HUES48 (cell line): Measurements from ENCODE around the gene AGFG2.

Experiments
- H3K27ac ChIP-seq: one replicate; pipeline ENCODE4 v1.7.0; 2013; ENCODE audit warnings: low read depth, low read length, inconsistent platforms
- H3K27me3 ChIP-seq: 2 replicates; pipeline ENCODE4 v1.6.1; 2013; ENCODE audit warnings: mild to moderate bottlenecking, low read length; ENCODE audit not compliant: control insufficient read depth, insufficient read depth
- H3K36me3 ChIP-seq: 2 replicates; pipeline ENCODE4 v1.6.1; 2013; ENCODE audit warnings: low read length; ENCODE audit not compliant: control insufficient read depth, insufficient read depth
- H3K4me1 ChIP-seq: 2 replicates; pipeline ENCODE4 v1.6.1; 2013; ENCODE audit warnings: mild to moderate bottlenecking, low read length; ENCODE audit not compliant: control insufficient read depth, insufficient read depth
- H3K4me3 ChIP-seq: 2 replicates; pipeline ENCODE4 v1.5.1; 2013; ENCODE audit warnings: mild to moderate bottlenecking, low read depth, low read length
- H3K9ac ChIP-seq: 2 replicates; pipeline ENCODE4 v1.6.1; 2013; ENCODE audit warnings: mild to moderate bottlenecking, low read depth, low read length, moderate library complexity
- H3K9me3 ChIP-seq: 2 replicates; pipeline ENCODE4 v1.6.1; 2013; ENCODE audit warnings: low read length; ENCODE audit not compliant: control insufficient read depth, insufficient read depth

The AGFG2 gene

GRCh38 chr7:100567031-100567730 is 28.2 kb downstream of the AGFG2 start:
- Histone ChIP-seq H3K27me3 (no peaks in the 10 kb centered on the region), H3K4me3 (no peak overlapping the region), H3K4me1 (peaks cover 22% of the 10 kb centered on the region), H3K36me3 (no peaks in the 10 kb centered on the region), H3K9ac (no peak overlapping the region), H3K27ac (no peak overlapping the region), H3K9me3 (no peaks in the 10 kb centered on the region)

GRCh38 chr7:100567751-100568175 is 28.8 kb downstream of the AGFG2 start:
- no peaks in the 10 kb centered on the region for H3K27me3 ChIP-seq
- H3K9me3 ChIP-seq, result no peaks in the 10 kb centered on the region
- H3K4me1 ChIP-seq, result peaks cover 27% of the 10 kb centered on the region
- no peak overlapping the region for H3K4me3 ChIP-seq
- H3K9ac ChIP-seq, result no peak overlapping the region
- no peak overlapping the region for H3K27ac ChIP-seq
- H3K36me3 ChIP-seq, result no peaks in the 10 kb centered on the region

- Histone ChIP-seq H3K9ac (no peak overlapping the region), H3K27ac (no peak overlapping the region), H3K27me3 (no peaks in the 10 kb centered on the region), H3K4me3 (no peak overlapping the region), H3K9me3 (no peaks in the 10 kb centered on the region), H3K4me1 (peaks cover 27% of the 10 kb centered on the region), H3K36me3 (no peaks in the 10 kb centered on the region)
Measured at GRCh38 chr7:100568176-100568895, 29.3 kb downstream of the AGFG2 start.

- no peaks in the 10 kb centered on the region for H3K9me3 ChIP-seq
- H3K27ac ChIP-seq, result peak overlapping the region; percentile 22
- H3K4me3 ChIP-seq, result peak overlapping the region; percentile 68
- no peaks in the 10 kb centered on the region for H3K36me3 ChIP-seq
- H3K9ac ChIP-seq, result no peak overlapping the region
- no peaks in the 10 kb centered on the region for H3K27me3 ChIP-seq
- peaks cover 25% of the 10 kb centered on the region for H3K4me1 ChIP-seq
Measured at GRCh38 chr7:100568896-100569844, 30.2 kb downstream of the AGFG2 start.

GRCh38 chr7:100570954-100571828 is 32.2 kb downstream of the AGFG2 start:
- Histone ChIP-seq H3K4me3 (no peak overlapping the region), H3K9me3 (no peaks in the 10 kb centered on the region), H3K4me1 (peaks cover 24% of the 10 kb centered on the region), H3K27me3 (no peaks in the 10 kb centered on the region), H3K36me3 (peaks cover 12% of the 10 kb centered on the region), H3K9ac (no peak overlapping the region), H3K27ac (peak overlapping the region; percentile 40)

- no peak overlapping the region for H3K4me3 ChIP-seq
- no peaks in the 10 kb centered on the region for H3K27me3 ChIP-seq
- H3K9ac ChIP-seq, result no peak overlapping the region
- peaks cover 18% of the 10 kb centered on the region for H3K36me3 ChIP-seq
- H3K4me1 ChIP-seq, result peaks cover 24% of the 10 kb centered on the region
- peak overlapping the region; percentile 31 for H3K27ac ChIP-seq
- H3K9me3 ChIP-seq, result no peaks in the 10 kb centered on the region
Measured at GRCh38 chr7:100571829-100572116, 32.8 kb downstream of the AGFG2 start.

- Histone ChIP-seq H3K27me3 (no peaks in the 10 kb centered on the region), H3K4me3 (no peak overlapping the region), H3K36me3 (peaks cover 23% of the 10 kb centered on the region), H3K27ac (peak overlapping the region; percentile 31), H3K9me3 (no peaks in the 10 kb centered on the region), H3K9ac (no peak overlapping the region), H3K4me1 (peaks cover 24% of the 10 kb centered on the region)
Measured at GRCh38 chr7:100572281-100572948, 33.4 kb downstream of the AGFG2 start.

- H3K4me1 ChIP-seq, result peaks cover 24% of the 10 kb centered on the region
- no peak overlapping the region for H3K9ac ChIP-seq
- H3K4me3 ChIP-seq, result no peak overlapping the region
- H3K36me3 ChIP-seq, result peaks cover 29% of the 10 kb centered on the region
- no peaks in the 10 kb centered on the region for H3K9me3 ChIP-seq
- no peaks in the 10 kb centered on the region for H3K27me3 ChIP-seq
- no peak overlapping the region for H3K27ac ChIP-seq
Measured at GRCh38 chr7:100572949-100573675, 34.1 kb downstream of the AGFG2 start.

GRCh38 chr7:100573691-100574361 is 34.8 kb downstream of the AGFG2 start, which contains the start of gene SAP25:
TSS of gene SAP25 (minus strand) at chr7:100573900. CDS start at chr7:100573742, 158 bp downstream.
- no peak within 1 kb of the TSS for H3K9ac ChIP-seq

More at GRCh38 chr7:100573691-100574361, 34.8 kb downstream of the AGFG2 start, which contains the start of gene SAP25:
- Histone ChIP-seq H3K27ac (no peak within 1 kb of the TSS), H3K4me3 (no peak within 1 kb of the TSS), H3K4me1 (peaks cover 24% of the 10 kb centered on the region), H3K36me3 (peaks cover 30% of the 10 kb centered on the region), H3K9me3 (no peaks in the 10 kb centered on the region), H3K27me3 (no peaks in the 10 kb centered on the region)
